HEK293 (cell line): Measurements from ENCODE around the gene EXOG.

ENCODE experiments used
- CTCF ChIA-PET: fragments of 350-600 bp; formaldehyde crosslinking; extraction: SDS; loops from one replicate; lab custom pipeline; 2021; ENCODE audit warnings: antibody characterized with exemption; lab: Yijun Ruan, JAX
- POLR2A ChIA-PET: fragments of 300-600 bp; formaldehyde crosslinking; extraction: SDS; loops from one replicate; lab custom pipeline; 2020; ENCODE audit warnings: antibody characterized with exemption, inconsistent platforms; lab: Yijun Ruan, JAX
- H3K27ac ChIP-seq: fragments of 200-500 bp; sonication (Bioruptor generic); 2 replicates; pipeline ENCODE4 v1.5.1; 2014; ENCODE audit warnings: low read depth, low read length, control low read depth, inconsistent platforms; ENCODE audit errors: extremely low read depth
- H3K36me3 ChIP-seq, 2 experiments: fragments of 200-500 bp in 1 of 2; sonication (Bioruptor generic) in 1 of 2; 1 replicate in 1 of 2; 2 replicates in 1 of 2; pipeline ENCODE4 v1.5.1; 2014 to 2017; ENCODE audit warnings: inconsistent platforms in 2 of 2, low read length in 2 of 2; ENCODE audit not compliant: control insufficient read depth in 2 of 2, insufficient read depth in 1 of 2
- H3K4me1 ChIP-seq: fragments of 200-500 bp; sonication (Bioruptor generic); 2 replicates; pipeline ENCODE4 v1.5.1; 2014; ENCODE audit warnings: mild to moderate bottlenecking, low read length, inconsistent platforms; ENCODE audit not compliant: control insufficient read depth, insufficient read depth
- H3K4me3 ChIP-seq: 2 replicates; pipeline ENCODE4 v1.5.1; 2011; ENCODE audit warnings: low read depth, mild to moderate bottlenecking, control low read depth, low read length, moderate library complexity
- H3K9me3 ChIP-seq: fragments of 200-500 bp; sonication (Bioruptor generic); 2 replicates; pipeline ENCODE4 v1.5.1; 2014; ENCODE audit warnings: low read depth, low read length, inconsistent platforms; ENCODE audit not compliant: control insufficient read depth, insufficient read depth
- GLIS1 ChIP-seq: fragments of 450-650 bp; formaldehyde crosslinking; IDR thresholded peaks from 2 replicates; pipeline ENCODE4 v1.5.1; 2016; ENCODE audit warnings: missing biosample characterization, missing genetic modification characterization
- RBAK ChIP-seq: fragments of 450-650 bp; formaldehyde crosslinking; IDR thresholded peaks from 2 replicates; pipeline ENCODE4 v1.5.1; 2016; ENCODE audit warnings: missing biosample characterization, missing genetic modification characterization
- SP7 ChIP-seq: fragments of 450-650 bp; formaldehyde crosslinking; IDR thresholded peaks from 2 replicates; pipeline ENCODE4 v1.5.1; 2016; ENCODE audit warnings: missing biosample characterization, missing genetic modification characterization
- ZBTB11 ChIP-seq: fragments of 450-650 bp; formaldehyde crosslinking; conservative IDR thresholded peaks from 2 replicates; pipeline ENCODE4 v1.5.1; 2016; ENCODE audit warnings: low read depth, missing biosample characterization, missing genetic modification characterization
- ZIC2 ChIP-seq: fragments of 450-650 bp; formaldehyde crosslinking; IDR thresholded peaks from 2 replicates; pipeline ENCODE4 v1.5.1; 2016; ENCODE audit warnings: missing biosample characterization, missing genetic modification characterization
- ZNF133 ChIP-seq: fragments of 450-650 bp; formaldehyde crosslinking; IDR thresholded peaks from 2 replicates; pipeline ENCODE4 v1.5.1; 2016; ENCODE audit warnings: missing biosample characterization, missing genetic modification characterization
- ZNF19 ChIP-seq: fragments of 450-650 bp; formaldehyde crosslinking; IDR thresholded peaks from 2 replicates; pipeline ENCODE4; 2016; ENCODE audit warnings: missing biosample characterization, missing genetic modification characterization, low read depth
- ZNF202 ChIP-seq: fragments of 450-650 bp; formaldehyde crosslinking; IDR thresholded peaks from 2 replicates; pipeline ENCODE4 v1.5.1; 2016; ENCODE audit warnings: missing biosample characterization, missing genetic modification characterization, borderline replicate concordance
- ZNF341 ChIP-seq: fragments of 450-650 bp; formaldehyde crosslinking; IDR thresholded peaks from 2 replicates; pipeline ENCODE4; 2016; ENCODE audit warnings: low read depth, missing biosample characterization, missing genetic modification characterization
- ZNF366 ChIP-seq: fragments of 450-650 bp; formaldehyde crosslinking; conservative IDR thresholded peaks from 2 replicates; pipeline ENCODE4 v1.5.1; 2016; ENCODE audit warnings: missing biosample characterization, missing genetic modification characterization
- ZNF521 ChIP-seq: fragments of 450-650 bp; formaldehyde crosslinking; IDR thresholded peaks from 2 replicates; pipeline ENCODE4 v1.5.1; 2017; ENCODE audit warnings: missing biosample characterization, mild to moderate bottlenecking, missing genetic modification characterization
- ZNF600 ChIP-seq: fragments of 450-650 bp; formaldehyde crosslinking; IDR thresholded peaks from 2 replicates; pipeline ENCODE4 v1.5.1; 2016; ENCODE audit warnings: missing biosample characterization, missing genetic modification characterization
- ZNF623 ChIP-seq: fragments of 450-650 bp; formaldehyde crosslinking; IDR thresholded peaks from 2 replicates; pipeline ENCODE4 v1.5.1; 2016; ENCODE audit warnings: missing biosample characterization, missing genetic modification characterization
- ZNF629 ChIP-seq: fragments of 450-650 bp; formaldehyde crosslinking; IDR thresholded peaks from 2 replicates; pipeline ENCODE4 v1.5.1; 2017; ENCODE audit warnings: missing biosample characterization, missing genetic modification characterization
- ZNF707 ChIP-seq: fragments of 450-650 bp; formaldehyde crosslinking; IDR thresholded peaks from 2 replicates; pipeline ENCODE4 v1.5.1; 2016; ENCODE audit warnings: missing biosample characterization, missing genetic modification characterization
- ZNF747 ChIP-seq: fragments of 450-650 bp; formaldehyde crosslinking; IDR thresholded peaks from 2 replicates; pipeline ENCODE4 v1.5.1; 2016; ENCODE audit warnings: missing biosample characterization, missing genetic modification characterization
- ZNF76 ChIP-seq: fragments of 450-650 bp; formaldehyde crosslinking; IDR thresholded peaks from 2 replicates; pipeline ENCODE4; 2016; ENCODE audit warnings: low read depth, missing biosample characterization, missing genetic modification characterization, borderline replicate concordance
- ZNF768 ChIP-seq: fragments of 450-650 bp; formaldehyde crosslinking; IDR thresholded peaks from 2 replicates; pipeline ENCODE4 v1.5.1; 2018; ENCODE audit warnings: missing biosample characterization, mild to moderate bottlenecking, missing genetic modification characterization
- ZSCAN23 ChIP-seq: fragments of 450-650 bp; formaldehyde crosslinking; IDR thresholded peaks from 2 replicates; pipeline ENCODE4 v1.5.1; 2016; ENCODE audit warnings: missing biosample characterization, missing genetic modification characterization
- ZSCAN4 ChIP-seq: fragments of 450-650 bp; formaldehyde crosslinking; IDR thresholded peaks from 2 replicates; pipeline ENCODE4 v1.5.1; 2017; ENCODE audit warnings: missing biosample characterization, missing genetic modification characterization

EXOG gene

GRCh38 chr3:38516669-38517068 lies 20.5 kb downstream of the EXOG start:
- H3K27ac ChIP-seq: no peak overlapping the region
- CTCF ChIA-PET: interaction anchor here (0.6 to 1.1 kb wide), 3 partner anchors 20 to 485 kb away, joined by 3 to 4 read pairs (median 3); no protein-coding TSS in a partner anchor

GRCh38 chr3:38519000-38519399 lies 22.9 kb downstream of the EXOG start:
- Histone ChIP-seq H3K4me1 (no peaks in the 10 kb centered on the region), H3K4me3 (no peak overlapping the region), H3K27ac (no peak overlapping the region), H3K36me3 (peaks cover 3 to 47% of the 10 kb centered on the region in 2 experiments; a peak in 2 of 3 replicates), H3K9me3 (no peaks in the 10 kb centered on the region)
- ChIA-PET POLR2A (interaction anchor here (1.0 kb wide), 1 partner anchor 22 kb away, joined by 4 read pairs; no protein-coding TSS in a partner anchor), CTCF (interaction anchor here (0.9 to 4.4 kb wide), 7 partner anchors 9 to 481 kb away, joined by 3 to 65 read pairs (median 5); partner anchors contain the start of gene EXOG)
- no peak for TF ChIP-seq ZNF768 (tag by site-specific recombination)
- TF ChIP-seq ZNF19 (tag by site-specific recombination): no peak
- no peak for TF ChIP-seq ZSCAN4 (tag by site-specific recombination)
- TF ChIP-seq RBAK: no peak
- no peak for TF ChIP-seq ZBTB11 (tag by site-specific recombination)
- TF ChIP-seq ZSCAN23 (tag by site-specific recombination): no peak
- TF ChIP-seq ZNF521 (tag by site-specific recombination): no peak
- peak; percentile 21; the same call in 1 of the 2 replicates for TF ChIP-seq ZNF366 (tag by site-specific recombination)
- TF ChIP-seq ZNF133: no peak
- no peak for TF ChIP-seq ZNF600 (tag by site-specific recombination)
- peak; percentile 42; the same call in 1 of the 2 replicates for TF ChIP-seq SP7 (tag by site-specific recombination)
- TF ChIP-seq ZNF629 (tag by site-specific recombination): peak; percentile 29; the same call in 1 of the 2 replicates

More at GRCh38 chr3:38516669-38517068, 20.5 kb downstream of the EXOG start:
- Histone ChIP-seq H3K4me1 (no peaks in the 10 kb centered on the region), H3K36me3 (peaks cover 6 to 43% of the 10 kb centered on the region in 2 experiments; a peak in 1 of 3 replicates), H3K4me3 (no peak overlapping the region), H3K9me3 (no peaks in the 10 kb centered on the region)
- POLR2A ChIA-PET: no interaction called here
- TF ChIP-seq ZNF747 (tag by site-specific recombination): no peak
- TF ChIP-seq ZNF341 (tag by site-specific recombination): no peak
- no peak for TF ChIP-seq ZNF623 (tag by site-specific recombination)
- TF ChIP-seq ZNF202: no peak
- no peak for TF ChIP-seq ZNF76 (tag by site-specific recombination)

GRCh38 chr3:38519651-38520050 lies 23.5 kb downstream of the EXOG start:
- CTCF ChIA-PET: interaction anchor here (1.1 to 4.4 kb wide), 8 partner anchors 9 to 480 kb away, joined by 4 to 65 read pairs (median 6); no protein-coding TSS in a partner anchor
- H3K36me3 ChIP-seq: peaks cover 8 to 49% of the 10 kb centered on the region in 2 experiments

More at GRCh38 chr3:38519651-38520050, 23.5 kb downstream of the EXOG start:
- Histone ChIP-seq H3K9me3 (no peaks in the 10 kb centered on the region), H3K4me3 (no peak overlapping the region), H3K27ac (no peak overlapping the region), H3K4me1 (no peaks in the 10 kb centered on the region)
- POLR2A ChIA-PET: no interaction called here
- TF ChIP-seq ZIC2 (tag by site-specific recombination) (peak; percentile 53), GLIS1 (peak; percentile 90), ZNF707 (no peak)
- TF ChIP-seq, all 188 proteins: peak for 2
